NCI-H82 treated with DMSO at 0.1 percent for 48 hours (cell line): Measurements from ENCODE around the gene TLCD1.

Experiments used
- DNase-seq: peaks from one replicate; lab custom pipeline; 2025; ENCODE audit not compliant: unreplicated experiment; lab: John Stamatoyannopoulos, UW

The TLCD1 gene, protein sequence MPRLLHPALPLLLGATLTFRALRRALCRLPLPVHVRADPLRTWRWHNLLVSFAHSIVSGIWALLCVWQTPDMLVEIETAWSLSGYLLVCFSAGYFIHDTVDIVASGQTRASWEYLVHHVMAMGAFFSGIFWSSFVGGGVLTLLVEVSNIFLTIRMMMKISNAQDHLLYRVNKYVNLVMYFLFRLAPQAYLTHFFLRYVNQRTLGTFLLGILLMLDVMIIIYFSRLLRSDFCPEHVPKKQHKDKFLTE

DNA sequence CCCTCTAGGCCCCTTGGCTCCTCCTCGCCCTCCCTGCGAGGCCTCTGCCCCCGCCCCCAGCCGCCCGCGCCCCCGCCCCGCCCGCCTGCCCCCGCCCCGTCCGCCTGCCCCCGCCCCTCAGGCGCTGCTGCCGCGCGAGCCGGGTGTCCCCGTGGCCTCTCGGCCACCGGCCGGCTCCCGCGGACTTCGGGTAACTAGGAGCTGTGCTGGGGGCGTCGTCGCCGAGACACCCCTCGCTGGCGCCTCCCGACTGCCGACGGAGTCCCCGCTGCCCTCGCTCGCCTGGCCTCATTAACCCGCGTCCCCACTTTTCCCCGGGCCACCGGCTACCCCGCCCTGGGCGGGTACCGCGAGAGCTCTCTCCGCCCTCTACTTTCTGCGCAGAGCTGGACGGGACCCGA, at the start of gene TLCD1:
TLCD1 (minus strand) TSS at position 8 of the 401 bp plus-strand sequence. CDS start 136 bp downstream, outside the sequence.
- peak; percentile 35 for DNase-seq

DNA sequence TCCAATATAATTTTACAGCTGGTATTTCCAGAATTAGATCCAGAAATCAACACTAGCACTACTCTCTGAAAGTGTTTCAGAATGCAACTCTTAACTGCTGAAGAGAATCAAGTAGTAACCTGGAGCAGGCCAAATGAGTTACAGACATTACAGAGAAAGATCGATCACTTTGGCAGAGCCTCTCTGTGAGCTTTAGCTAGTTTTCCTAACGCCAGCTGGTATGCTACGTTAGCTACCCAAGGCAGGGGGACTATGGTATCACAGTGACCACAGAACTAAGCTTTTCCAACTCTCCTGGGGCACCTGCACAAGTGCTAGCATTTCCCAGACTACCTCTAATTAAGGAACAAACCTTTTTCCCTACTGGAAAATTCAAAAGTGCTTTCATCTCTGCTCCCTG, 48.2 kb upstream of the TLCD1 start:
- no peak for DNase-seq

DNA sequence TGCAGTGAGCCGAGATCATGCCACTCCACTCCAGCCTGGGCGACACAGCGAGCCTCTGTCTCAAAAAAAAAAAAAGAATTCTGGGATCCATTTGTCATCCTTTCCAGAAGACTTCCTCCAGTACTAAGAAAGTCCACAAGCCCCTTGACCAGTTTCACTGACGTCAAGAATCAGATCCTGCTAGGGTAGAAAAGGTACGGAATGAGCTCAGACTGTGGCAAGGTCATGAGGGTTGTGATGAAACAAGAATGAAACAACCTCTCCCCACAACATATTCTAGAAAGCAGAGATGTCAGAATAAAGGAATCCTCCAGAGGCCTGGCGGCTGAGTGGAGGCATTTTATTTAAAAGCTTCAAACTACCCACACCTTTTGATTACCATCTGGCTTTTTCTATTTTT, 47.7 kb upstream of the TLCD1 start:
- DNase-seq = no peak

DNA sequence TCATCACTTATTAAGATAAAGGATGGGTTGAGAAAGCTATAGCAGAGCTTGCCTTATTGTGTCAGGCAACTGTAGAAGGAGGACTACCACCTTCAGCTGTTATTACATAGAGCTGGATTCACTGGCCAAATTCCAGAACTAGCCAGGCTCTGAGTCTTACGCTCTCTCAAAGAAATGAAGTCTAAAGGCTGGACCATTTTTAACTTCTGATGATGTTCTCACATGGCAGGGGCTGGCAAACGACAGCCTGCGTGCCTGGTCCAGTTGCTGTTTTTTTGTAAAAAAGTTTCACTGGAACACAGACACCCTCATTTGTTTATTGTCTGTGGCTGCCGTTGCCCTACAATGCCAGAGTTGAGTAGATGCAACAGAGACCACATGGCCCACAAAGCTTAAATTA, 39.0 kb upstream of the TLCD1 start:
- DNase-seq = no peak

DNA sequence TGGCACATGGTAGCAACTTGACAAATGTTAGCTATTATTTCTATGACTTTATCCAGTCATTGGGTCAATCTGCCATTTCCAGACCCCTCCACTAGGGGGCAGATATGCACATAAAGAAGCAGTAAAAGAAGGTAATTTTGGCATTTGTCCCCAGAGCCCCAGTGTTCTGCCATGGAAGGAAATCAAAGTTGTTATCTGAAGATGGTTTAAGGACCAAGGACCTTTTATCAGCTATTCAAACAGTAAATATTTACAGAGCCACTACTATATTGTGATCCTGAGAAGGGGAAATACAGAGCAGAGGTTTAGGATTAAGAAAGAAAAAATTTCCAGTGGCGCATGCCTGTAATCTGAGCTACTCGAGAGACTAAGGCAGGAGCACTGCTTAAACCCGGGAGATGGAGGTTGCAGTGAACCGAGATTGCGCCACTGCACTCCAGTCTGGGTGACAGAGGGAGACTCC, 37.8 kb upstream of the TLCD1 start:
- DNase-seq = peak; percentile 39

DNA sequence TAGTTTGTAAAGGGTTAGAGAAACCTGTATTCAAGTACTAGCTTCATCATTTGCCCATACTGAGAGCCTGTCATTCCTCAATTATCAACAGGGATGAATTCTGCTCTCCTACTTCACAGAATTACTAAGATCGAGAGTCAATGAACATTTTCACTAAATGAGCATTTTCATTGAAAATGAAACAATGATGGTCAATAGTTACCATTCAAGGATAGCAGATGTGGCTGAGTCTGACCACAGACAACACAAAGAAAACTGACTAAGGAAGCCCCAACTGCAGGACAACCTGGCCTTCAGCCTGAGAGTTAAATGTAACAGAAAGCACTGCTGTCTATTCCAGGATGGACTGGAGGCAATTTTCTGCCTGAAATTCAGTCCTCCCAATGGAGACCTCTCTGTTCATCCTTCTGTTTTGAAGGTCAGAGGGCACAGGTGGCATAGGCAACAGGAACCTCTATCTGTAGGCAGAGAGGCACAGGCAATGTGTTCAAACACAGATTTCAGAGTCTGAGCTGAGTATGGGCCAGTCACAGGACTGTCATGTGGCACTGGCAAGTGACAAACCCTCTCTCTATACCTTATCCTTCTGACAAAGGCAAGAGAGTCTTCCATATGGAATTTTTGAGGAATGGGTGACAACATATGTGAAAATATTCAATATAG, 37.2 kb upstream of the TLCD1 start:
- no peak for DNase-seq

DNA sequence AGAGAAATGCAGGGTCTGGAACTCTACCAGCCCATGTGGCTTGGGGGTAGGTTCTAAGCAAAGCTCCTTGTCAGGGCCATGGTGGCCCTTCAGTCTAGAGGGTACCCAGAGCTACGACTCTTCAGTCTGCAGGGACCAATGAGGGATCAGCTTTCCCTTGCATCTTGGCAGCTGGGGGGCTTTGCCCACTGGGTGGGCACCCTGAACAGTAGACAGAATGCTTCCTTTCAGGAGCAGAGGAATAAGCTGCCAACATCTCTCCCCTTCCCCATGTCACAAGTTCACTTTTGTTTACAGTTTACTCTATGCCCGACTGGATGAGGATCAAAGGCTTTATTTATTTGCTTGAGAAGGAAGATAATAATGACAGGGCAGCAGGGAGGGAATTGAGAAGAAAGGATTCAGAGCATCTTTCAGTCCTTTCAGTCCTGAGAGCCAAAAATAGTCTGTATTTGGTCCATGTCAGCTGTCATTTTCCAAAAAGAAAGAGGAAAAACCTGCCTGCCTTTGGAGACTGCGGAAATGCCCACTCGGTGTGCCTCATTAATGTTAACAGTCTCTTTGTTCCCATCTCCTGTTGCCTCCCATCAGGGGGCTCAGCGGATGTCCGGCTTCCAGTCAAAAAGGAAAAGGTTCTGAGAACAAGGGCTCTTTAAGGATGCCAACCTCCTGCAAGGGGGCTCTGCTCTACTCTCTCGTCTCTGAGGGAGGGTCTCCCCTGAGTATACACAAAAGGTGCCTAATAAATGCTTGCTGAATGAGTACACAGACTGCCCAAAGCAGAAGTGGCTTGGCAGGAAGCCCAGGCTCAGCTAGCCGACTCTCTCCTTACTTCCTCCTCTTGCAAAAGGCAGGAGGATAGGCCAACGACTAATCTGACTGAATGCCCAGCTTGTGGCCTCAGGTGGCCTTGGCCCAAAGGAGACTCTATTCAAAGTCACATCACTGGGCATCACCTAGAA, 34.8 kb upstream of the TLCD1 start:
- DNase-seq = no peak

DNA sequence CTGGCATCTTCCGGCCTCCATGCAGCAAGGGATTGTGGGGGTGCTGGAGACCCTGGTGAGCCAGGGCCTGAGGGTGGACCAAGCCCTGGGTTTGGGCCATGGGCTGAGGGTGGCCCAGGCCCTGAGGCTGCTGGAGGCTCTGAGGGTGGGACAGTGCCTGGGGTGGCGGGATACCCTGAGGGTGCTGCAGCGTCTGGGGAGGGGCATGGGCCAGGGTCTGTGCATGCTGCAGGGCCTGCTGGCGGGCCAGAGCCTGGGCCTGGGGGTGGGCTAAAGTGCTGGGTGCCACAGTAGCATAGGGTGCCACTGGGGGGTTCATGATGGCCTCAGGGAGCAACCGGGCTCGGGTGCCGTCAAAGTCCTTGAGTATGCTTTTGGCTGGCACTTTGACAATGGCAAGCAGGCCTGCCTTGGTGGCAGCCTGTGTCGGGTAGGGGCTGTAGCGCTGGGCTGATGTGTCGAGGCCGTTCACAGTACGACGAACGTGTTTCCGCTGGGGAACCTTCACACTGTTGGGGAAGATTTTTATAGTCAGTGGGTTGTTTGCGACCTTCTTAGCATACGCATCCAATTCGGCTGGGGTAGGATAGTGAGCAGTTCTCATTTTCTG, 33.3 kb upstream of the TLCD1 start:
- DNase-seq = no peak

DNA sequence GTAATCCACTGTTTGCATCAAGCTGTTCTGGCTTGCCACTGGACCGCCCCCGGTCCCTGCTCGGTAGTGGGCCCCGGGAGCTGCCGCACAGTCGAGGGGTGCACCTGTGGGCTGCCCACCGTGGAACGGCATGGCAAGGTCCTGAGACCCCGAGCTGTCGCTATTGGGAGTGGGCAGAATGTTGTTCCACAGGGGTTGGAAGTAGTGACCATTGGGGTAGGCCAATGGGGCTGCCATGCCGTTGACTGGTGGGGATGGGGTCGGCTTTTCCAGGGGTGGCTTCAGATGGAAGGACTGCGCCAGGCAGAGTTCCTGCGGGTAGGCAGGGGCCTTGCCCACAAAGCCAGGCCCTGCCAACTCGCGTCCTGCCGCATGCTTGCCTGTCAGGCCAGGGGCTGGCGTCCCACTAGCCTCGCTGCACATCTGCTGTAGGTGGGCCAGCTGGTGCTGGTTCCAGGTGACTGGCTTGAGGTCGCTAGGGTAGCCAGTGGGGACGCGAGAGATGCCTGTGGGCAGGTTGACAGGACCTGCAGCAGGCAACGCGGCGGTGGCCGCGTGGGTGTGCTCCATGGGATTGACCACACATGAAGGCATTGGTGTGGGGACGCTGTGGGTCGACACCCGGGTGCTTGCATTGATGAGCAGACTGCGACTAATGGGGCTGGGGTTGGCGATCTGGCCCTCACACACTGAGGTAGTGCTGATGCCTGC, 32.5 kb upstream of the TLCD1 start:
- no peak for DNase-seq

DNA sequence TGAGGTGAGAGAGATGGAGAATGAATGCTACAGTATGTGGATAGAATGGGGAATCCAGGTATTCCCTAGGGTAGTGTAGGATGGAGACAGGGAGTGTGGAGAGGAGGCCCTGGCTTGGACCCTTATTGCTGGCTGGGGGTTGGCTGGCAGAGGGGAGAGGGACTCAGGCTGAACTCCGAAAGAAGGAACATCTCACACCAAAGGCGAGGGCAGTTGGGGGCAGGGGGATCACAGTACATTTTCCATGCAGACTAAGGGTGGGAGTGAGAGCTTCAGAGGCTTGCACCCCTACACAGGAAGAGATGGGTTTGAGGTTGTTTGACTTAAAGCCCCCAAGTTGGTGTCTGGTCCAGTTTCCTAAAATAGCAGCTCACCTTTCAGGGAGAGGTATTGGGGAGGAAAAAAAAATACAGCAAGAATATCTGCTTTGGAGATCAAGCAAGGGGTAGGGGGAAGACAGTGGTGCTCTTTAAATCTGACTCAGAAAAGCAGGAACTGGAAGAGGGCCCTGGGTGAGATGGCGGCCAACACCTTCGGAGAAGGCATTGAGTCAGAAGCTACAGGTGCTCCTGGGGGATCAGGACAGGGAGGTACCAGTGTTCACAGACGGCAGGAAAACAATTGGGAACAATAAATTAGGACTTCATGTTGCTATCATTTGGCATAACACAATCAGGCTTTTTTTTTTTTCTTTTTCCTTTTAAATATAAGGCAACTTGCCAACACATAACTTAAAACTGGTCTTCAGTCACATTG, 30.2 kb upstream of the TLCD1 start:
- DNase-seq = no peak

DNA sequence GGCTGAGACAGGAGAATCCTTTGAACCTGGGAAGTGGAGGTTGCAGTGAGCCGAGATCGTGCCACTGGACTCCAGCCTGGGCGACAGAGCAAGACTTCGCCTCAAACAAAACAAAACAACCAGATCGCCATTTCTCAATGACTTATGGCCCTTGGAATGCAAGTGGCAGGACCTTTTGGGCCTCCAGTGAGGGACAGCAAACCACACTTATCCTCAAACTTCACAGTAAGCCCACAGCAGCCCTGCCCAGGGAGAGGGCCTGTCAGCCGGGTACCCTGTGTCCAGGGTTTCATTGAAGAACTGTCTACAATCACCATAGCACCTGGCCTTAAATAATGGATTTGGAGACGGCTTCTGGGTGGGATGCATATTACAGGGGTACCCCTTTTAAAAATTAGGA, 29.5 kb upstream of the TLCD1 start:
- DNase-seq = no peak

DNA sequence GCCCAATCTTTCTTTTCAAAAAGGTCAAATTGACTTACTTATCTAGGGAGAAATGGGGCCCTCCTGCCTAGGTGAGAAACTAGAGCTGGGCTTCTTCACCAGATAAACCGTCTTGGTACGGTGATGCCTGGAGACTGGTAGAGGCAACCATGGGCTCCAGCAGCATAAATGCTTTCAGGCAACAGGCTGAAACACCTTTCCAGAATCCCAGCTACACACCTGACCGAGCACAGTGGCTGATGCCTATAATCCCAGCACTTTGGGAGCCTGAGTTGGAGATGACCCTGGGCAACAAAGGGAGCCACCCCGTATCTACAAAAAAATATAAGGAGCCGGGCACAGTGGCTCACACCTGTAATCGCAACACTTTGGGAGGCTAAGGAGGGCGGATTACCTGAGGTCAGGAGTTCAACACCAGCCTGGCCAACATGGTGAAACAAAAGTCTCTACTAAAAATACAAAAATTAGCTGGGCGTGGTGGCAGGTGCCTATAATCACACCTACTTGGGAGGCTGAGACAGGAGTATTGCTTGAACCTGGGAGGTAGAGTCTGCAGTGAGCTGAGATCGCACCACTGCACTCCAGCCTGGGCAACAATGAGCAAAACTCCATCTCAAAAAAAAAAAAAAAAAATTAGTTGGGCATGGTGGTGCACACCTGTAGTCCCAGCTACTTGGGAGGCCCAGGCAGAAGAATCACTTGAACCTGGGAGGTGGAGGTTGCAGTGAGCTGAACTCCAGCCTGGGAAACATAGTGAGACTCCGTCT, 25.8 kb upstream of the TLCD1 start:
- no peak for DNase-seq

DNA sequence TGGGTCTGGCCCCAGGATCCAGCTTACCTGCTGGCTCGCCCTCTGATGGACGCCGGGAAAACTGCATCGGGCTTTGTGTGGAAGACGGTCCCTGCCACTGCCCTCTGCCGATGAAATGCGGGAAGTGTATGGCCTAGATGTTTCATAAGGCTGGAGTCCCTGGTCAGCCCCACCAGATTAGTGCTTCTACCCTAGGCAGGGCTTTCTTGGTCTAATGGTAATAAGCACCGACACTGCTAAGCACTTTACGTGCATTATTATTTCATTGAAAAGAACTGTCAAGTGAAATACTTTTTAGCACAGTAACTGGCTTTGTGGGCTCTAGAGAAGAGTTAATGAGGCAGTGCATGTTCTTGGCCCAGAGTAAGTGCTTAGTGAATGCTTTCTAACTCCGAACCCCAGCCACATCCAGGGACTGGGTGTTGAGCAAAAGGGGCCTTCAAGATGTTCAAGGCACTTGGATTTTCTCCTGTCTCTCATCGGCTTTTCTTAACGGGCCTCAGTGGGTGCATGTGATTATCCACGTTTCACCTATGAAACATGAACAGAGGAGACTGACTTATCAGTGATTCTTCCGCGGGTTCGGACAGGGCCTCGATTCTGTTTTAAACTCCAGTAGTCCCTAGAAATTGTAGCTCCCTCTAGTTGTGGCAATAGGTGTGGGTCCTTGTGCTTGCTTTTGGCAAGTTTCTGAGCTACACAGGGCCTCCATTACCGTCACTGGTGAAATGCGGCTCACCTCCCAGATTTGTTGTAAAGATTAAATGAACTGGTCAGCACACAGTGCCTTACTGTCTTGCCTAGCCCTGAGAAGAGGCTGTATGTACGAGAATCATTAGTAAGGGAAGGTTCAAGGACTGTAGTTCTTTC, 24.4 kb upstream of the TLCD1 start:
- peak; percentile 87 for DNase-seq

DNA sequence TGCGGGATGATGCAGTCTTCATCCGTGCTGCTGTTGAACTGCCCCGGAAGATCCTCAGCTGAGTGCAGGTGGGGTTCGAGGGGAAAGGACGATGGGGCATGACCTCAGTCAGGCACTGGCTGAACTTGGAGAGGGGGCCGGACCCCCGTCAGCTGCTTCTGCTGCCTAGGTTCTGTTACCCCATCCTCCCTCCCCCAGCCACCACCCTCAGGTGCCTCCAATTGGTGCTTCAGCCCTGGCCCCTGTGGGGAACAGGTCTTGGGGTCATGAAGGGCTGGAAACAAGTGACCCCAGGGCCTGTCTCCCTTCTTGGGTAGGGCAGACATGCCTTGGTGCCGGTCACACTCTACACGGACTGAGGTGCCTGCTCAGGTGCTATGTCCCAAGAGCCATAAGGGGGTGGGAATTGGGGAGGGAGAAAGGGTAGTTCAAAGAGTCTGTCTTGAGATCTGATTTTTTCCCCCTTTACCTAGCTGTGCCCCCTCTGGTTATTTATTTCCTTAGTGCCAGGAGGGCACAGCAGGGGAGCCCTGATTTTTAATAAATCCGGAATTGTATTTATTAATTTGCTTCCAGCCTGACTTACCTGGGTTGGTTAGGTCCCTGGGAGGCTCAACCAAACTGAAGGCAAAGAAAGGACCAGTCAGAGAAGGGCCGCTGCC, 23.6 kb upstream of the TLCD1 start:
- no peak for DNase-seq

DNA sequence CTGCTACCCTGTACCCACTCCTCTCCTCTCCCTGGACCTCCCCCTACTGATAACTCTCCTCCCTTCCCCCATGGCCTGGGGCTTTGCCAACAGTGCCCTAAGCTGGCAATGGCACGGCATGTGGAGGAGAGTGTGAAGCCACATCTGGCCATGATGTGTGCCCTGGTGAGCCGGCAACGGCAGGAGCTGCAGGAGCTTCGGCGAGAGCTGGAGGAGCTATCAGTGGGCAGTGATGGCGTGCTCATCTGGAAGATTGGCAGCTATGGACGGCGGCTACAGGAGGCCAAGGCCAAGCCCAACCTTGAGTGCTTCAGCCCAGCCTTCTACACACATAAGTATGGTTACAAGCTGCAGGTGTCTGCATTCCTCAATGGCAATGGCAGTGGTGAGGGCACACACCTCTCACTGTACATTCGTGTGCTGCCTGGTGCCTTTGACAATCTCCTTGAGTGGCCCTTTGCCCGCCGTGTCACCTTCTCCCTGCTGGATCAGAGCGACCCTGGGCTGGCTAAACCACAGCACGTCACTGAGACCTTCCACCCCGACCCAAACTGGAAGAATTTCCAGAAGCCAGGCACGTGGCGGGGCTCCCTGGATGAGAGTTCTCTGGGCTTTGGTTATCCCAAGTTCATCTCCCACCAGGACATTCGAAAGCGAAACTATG, 23.0 kb upstream of the TLCD1 start:
- DNase-seq = no peak

DNA sequence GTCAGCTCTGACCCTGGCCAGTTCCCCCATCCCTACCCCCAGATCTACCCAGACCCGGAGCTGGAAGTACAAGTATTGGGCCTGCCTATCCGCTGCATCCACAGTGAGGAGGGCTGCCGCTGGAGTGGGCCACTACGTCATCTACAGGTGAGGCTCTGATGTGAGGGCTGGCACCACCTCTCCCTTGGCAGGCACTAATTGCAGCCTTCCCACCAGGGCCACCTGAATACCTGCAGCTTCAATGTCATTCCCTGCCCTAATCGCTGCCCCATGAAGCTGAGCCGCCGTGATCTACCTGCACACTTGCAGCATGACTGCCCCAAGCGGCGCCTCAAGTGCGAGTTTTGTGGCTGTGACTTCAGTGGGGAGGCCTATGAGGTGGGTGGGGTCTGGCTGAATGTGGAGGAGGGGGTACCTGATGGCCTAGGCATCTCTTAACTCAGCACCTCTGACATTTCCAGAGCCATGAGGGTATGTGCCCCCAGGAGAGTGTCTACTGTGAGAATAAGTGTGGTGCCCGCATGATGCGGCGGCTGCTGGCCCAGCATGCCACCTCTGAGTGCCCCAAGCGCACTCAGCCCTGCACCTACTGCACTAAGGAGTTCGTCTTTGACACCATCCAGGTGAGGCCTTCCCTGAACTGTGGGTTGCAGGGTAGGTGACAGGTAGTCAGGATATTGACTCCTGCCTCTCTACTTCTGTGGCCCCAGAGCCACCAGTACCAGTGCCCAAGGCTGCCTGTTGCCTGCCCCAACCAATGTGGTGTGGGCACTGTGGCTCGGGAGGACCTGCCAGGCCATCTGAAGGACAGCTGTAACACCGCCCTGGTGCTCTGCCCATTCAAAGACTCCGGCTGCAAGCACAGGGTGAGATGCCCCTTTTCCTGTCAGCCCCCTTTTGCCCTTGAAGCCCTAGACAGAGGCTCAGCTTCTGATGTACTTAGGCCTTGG, 22.0 kb upstream of the TLCD1 start:
- no peak for DNase-seq
